Nucleus accumbens (tissue), 56 donors: ENCODE results near the gene TSPAN5.

Experiments used
- DNase-seq, 56 donors: peaks; one replicate each; lab custom pipeline; 2025; lab: John Stamatoyannopoulos, UW

Gene TSPAN5

GRCh38 chr4:98623126-98623802, 35.1 kb downstream of the TSPAN5 start:
- no peak for DNase-seq

GRCh38 chr4:98620087-98620784, 38.2 kb downstream of the TSPAN5 start:
- DNase-seq, result no peak

- DNase-seq, result no peak
Observed at GRCh38 chr4:98619180-98619579, 39.2 kb downstream of the TSPAN5 start.

- DNase-seq, result no peak
Observed at GRCh38 chr4:98618680-98619079, 39.7 kb downstream of the TSPAN5 start.

- DNase-seq, result no peak
Observed at GRCh38 chr4:98617358-98618047, 40.9 kb downstream of the TSPAN5 start.

GRCh38 chr4:98615991-98616390, 42.4 kb downstream of the TSPAN5 start:
- no peak for DNase-seq

GRCh38 chr4:98614662-98615061, 43.7 kb downstream of the TSPAN5 start:
- DNase-seq, result no peak

GRCh38 chr4:98614094-98614493, 44.3 kb downstream of the TSPAN5 start:
- DNase-seq, result no peak

- no peak for DNase-seq
Observed at GRCh38 chr4:98613453-98614075, 44.8 kb downstream of the TSPAN5 start.

- no peak for DNase-seq
Observed at GRCh38 chr4:98612318-98613250, 45.8 kb downstream of the TSPAN5 start.

- DNase-seq, result peak in 4 of 56 donors; percentile 5 to 29 (median 25)
Observed at GRCh38 chr4:98611677-98612317, 46.6 kb downstream of the TSPAN5 start.

GRCh38 chr4:98610926-98611676, 47.3 kb downstream of the TSPAN5 start:
- no peak for DNase-seq

GRCh38 chr4:98610431-98610830, 48.0 kb downstream of the TSPAN5 start:
- no peak for DNase-seq

GRCh38 chr4:98609934-98610333, 48.5 kb downstream of the TSPAN5 start:
- no peak for DNase-seq

- no peak for DNase-seq
Observed at GRCh38 chr4:98608356-98608755, 50.1 kb downstream of the TSPAN5 start.

- DNase-seq, result no peak
Observed at GRCh38 chr4:98606894-98607293, 51.5 kb downstream of the TSPAN5 start.

GRCh38 chr4:98605216-98605615, 53.2 kb downstream of the TSPAN5 start:
- DNase-seq, result no peak

GRCh38 chr4:98604723-98605122, 53.7 kb downstream of the TSPAN5 start:
- DNase-seq, result no peak
